ENCODE data around the gene HPCAL4.

GRCh38 chr1:39673215-39673614 is 18.0 kb downstream of the HPCAL4 start:
- TF ChIP-seq CREB1 (CRISPR knock-in tag; IDR thresholded peaks at IDR 0.05) (no peak), EMX1 (CRISPR knock-in tag; IDR thresholded peaks at IDR 0.05) (no peak), HMGXB4 (CRISPR knock-in tag; IDR thresholded peaks at IDR 0.05) (no peak), CTCF (IDR thresholded peaks at IDR 0.05) (no peak), NR3C1 (CRISPR knock-in tag; conservative IDR thresholded peaks at IDR 0.05; ENCODE audit: low read depth) (no peak), TEAD4 (CRISPR knock-in tag; IDR thresholded peaks at IDR 0.05) (no peak), USF1 (CRISPR knock-in tag; IDR thresholded peaks at IDR 0.05) (no peak), ZNF263 (CRISPR knock-in tag; IDR thresholded peaks at IDR 0.05; ENCODE audit: low read depth) (no peak), ZNF121 (CRISPR knock-in tag; IDR thresholded peaks at IDR 0.05) (no peak), ESRRA (CRISPR knock-in tag; IDR thresholded peaks at IDR 0.05; ENCODE audit: borderline replicate concordance) (no peak), CBFB (CRISPR knock-in tag; IDR thresholded peaks at IDR 0.05; ENCODE audit: low read depth) (no peak), FOXJ3 (CRISPR knock-in tag; IDR thresholded peaks at IDR 0.05; ENCODE audit: borderline replicate concordance) (no peak), NFYB (CRISPR knock-in tag; conservative IDR thresholded peaks at IDR 0.05; ENCODE audit: low read depth) (no peak), MYBL2 (CRISPR knock-in tag; IDR thresholded peaks at IDR 0.05) (no peak)
